ENCODE data around the gene SPATS2.
"Not testable (repeated sequence)": the region's sequence is repeated elsewhere in the genome, so short reads cannot be mapped to it uniquely, and the experiment has no call there.

The SPATS2 gene

DNA sequence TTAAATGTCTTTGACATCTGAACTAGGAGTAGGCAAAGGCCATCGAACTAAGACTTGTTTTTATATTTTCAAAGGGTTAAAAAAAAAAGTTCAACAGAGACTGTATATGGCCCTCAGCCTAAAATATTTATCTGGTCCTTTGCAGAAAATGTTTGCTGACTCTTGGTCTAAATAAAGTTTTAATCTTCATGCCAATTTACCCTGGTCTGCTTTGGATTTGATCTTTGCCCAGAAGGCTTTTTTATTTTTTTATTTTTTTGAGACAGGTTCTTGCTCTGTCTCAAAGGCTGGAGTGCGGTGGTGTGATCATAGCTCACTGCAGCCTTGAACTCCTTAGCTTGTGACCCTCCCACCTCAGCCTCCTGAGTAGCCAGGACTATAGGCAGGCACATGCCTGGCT is 47.1 kb downstream of the SPATS2 start:
- DNase-seq = no peak

GRCh38 chr12:49415521-49415970 is 48.3 kb downstream of the SPATS2 start:
- DNase-seq = no peak

DNA sequence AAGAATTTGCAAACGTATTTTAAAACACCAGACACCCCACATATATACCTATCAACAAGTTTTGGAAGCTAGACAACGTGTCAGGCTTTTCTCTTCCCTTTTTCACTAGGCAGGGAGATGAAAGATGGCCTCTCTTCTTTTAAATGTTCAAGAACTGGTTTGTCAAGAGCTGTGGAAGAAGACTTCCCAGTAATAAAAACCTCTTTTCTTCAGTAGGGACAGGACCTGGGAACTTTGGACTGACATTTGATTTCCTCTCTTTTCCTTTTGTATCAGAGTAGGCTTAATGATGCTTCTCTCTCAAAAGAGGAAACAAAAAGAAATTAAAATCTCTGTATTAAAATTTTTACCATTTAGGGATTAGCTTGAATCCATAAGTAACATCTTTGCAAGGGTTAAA is 49.6 kb downstream of the SPATS2 start:
- DNase-seq = no peak

- no peak for DNase-seq
These were observed 50.3 kb downstream of the SPATS2 start for GRCh38 chr12:49417558-49417957.

- no peak for DNase-seq
These were observed 53.3 kb downstream of the SPATS2 start for GRCh38 chr12:49420556-49420955.

GRCh38 chr12:49422114-49422513 is 54.9 kb downstream of the SPATS2 start:
- no peak for DNase-seq

DNA sequence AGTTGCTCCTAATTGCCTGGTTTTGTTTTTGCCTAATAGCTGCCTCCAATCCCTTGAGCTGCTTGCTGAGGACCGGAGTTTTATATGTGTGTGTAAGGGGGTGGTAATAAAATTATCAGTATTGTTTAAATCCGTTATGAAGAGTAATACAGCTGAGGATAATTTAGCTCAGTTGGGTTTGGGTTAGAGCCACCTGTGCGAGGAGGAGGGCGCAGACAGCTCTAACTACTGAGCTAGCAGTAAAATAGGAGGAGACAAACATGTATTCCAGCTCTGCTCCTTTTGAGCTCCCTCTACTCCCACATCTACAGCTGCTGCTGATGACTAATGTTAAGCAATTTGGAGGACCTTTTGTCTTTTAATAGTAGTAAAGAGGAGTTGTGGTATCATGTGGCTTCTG is 61.5 kb downstream of the SPATS2 start:
- no peak for DNase-seq

DNA sequence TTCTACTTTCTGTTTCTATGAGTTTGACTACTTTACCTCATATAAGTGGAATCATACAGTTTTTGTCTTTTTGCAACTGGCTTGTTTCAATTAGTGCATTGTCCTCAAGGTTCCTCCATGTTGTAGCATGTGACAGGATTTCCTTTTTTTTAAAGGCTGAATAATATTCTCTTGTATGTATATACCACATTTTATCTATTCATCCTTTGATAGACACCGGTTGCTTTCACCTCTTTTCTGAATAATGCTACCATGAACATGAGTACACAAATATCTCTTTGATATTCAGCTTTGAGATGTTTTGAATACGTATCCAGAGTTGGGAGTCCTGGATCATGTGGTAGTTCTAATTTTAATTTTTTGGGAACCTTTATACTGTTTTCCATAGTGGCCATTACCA is 65.4 kb downstream of the SPATS2 start:
- DNase-seq = no peak

DNA sequence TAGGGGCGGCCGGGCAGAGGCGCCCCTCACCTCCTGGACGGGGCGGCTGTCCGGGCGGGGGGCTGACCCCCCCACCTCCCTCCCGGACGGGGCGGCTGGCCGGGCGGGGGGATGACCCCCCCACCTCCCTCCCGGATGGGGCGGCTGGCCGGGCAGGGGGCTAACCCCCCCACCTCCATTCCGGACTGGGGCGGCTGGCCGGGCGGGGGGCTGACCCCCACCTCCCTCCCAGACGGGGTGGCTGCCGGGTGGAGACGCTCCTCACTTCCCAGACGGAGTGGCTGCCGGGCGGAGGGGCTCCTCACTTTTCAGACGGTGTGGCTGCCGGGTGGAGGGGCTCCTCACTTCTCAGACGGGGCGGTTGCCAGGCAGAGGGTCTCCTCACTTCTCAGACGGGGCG is 69.5 kb downstream of the SPATS2 start:
- not testable (repeated sequence) for DNase-seq

DNA sequence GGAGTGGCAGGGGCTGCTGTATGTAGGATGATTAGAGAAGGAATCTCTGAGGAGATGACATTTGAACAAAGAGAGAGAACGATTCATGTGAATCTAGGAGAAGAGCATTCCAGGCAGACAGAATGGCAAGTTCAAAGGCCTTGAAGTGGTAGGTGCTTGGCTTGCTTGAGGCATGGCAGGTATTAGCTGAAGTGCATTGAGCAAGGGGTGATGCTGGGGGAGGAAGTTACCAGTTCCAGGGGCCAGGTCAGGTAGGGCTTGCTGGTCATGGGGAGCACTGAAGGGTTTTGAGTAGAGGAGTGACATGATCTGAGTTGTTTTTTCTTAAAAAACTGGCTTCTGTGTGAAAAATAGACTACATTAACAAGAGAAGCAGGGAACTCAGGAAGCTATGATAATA is 71.8 kb downstream of the SPATS2 start:
- DNase-seq = no peak

DNA sequence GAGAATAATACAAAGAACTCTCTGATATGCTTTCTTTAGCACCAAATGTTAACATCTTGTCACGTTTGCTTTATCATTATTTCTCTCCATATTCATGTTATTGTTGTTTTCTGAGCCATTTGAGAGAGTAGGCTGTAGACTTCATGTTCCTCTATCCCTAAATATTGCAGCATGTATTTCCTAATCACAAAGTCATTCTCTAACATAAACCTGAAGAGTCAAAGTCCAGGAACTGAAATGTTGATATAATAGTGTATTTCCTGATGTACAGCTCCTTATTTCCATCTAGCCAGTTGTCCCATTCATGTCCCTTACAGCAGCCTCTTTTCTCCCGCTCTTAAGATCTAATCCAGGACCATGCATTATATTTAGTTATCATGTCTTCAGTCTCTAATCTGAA is 72.8 kb downstream of the SPATS2 start:
- DNase-seq = no peak

DNA sequence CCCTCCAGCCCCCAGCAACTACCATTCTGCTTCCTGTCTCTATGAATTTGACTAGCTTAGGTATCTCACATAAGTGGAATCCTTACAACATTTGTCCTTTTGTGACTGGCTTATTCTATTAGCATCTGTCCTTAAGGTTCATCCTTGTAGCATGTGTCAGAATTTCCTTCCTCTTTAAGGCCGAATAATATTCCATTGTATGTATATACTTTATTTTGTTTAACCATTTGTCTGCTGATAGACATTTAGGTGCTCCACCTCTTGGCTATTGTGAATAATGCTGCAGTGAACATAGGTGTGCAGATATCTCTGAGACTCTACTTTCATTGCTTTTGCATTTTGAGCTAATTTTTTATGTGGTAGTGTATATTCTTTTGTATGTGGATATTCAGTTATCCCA is 75.7 kb downstream of the SPATS2 start:
- DNase-seq = no peak

DNA sequence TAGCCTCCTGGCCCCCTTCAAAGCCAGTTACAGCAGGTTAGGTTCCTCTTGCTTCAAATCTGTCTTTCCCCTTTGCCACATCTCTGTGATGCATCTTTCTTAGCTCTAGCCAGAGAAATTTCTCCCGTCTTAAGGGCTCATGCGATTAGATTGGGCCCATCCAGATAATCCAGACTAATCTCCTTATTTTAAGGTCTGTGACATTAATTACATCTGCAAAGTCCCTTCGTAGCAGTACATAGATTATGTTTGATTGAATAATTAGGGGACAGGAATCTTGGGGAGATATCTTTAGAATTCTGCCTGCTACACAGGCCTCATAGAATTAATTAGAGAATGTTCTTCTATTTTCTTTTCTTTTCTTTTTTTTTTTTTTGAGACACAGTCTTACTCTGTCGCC is 79.3 kb downstream of the SPATS2 start:
- DNase-seq = no peak

- DNase-seq = no peak
These were observed 81.6 kb downstream of the SPATS2 start for GRCh38 chr12:49448858-49449257.

DNA sequence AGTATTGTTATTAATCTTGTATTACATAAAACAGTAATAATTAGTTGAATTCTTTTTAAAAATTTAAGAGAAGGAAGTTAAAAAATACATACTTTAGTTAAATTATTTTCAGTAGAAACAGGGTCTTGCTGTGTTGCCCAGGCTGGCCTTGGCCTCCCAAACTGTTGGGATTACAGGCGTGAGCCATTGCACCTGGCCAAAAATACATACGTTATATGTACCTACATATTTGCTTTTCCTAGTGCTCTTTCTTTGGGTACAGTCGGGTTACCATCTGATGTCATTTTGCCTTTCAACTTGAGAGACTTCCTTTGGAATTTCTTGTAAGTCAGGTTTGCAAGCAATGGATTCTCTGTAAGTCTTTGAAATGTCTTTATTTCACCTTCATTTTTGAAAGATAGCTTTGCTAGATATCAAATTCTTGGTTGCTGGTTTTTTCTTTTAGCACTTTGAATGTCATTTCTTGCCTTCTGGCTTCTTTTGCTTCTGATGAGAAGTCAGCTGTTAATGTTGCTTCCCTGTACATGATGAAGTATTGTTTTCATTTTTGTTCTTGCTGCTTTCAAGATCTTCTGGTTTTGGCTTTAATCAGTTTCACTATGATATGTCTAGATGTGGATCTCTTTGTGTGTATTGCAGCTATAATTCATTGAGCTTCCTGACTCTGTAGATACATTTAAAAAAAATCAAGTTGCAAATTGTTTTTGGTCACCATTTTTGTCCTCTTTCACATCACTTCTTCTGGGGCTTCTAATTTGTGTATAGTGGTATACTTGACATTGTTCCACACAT is 84.4 kb downstream of the SPATS2 start:
- no peak for DNase-seq

GRCh38 chr12:49455501-49455900 is 88.2 kb downstream of the SPATS2 start:
- no peak for DNase-seq

GRCh38 chr12:49456131-49456679 is 88.9 kb downstream of the SPATS2 start:
- DNase-seq = no peak

GRCh38 chr12:49458816-49459215 is 91.6 kb downstream of the SPATS2 start:
- no peak for DNase-seq

DNA sequence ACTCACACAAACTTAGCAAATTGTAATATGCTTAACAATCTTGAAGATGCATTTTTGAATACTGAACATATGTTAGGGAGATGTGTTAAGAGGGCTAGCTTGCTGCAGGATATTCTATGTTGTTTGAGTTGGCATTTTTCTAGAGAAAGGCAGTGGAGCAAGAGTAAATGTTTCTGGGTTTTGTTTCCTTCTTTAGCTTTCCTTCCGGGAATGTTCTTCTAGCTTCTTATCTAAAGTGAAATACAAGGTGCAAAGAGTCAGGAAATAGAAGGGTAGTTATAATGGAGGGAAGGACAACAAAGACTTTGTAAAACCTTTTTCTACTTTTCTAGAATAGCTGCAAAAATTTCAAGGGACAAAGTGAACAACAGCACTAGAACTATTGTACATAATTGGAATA is 94.0 kb downstream of the SPATS2 start:
- DNase-seq = no peak

DNA sequence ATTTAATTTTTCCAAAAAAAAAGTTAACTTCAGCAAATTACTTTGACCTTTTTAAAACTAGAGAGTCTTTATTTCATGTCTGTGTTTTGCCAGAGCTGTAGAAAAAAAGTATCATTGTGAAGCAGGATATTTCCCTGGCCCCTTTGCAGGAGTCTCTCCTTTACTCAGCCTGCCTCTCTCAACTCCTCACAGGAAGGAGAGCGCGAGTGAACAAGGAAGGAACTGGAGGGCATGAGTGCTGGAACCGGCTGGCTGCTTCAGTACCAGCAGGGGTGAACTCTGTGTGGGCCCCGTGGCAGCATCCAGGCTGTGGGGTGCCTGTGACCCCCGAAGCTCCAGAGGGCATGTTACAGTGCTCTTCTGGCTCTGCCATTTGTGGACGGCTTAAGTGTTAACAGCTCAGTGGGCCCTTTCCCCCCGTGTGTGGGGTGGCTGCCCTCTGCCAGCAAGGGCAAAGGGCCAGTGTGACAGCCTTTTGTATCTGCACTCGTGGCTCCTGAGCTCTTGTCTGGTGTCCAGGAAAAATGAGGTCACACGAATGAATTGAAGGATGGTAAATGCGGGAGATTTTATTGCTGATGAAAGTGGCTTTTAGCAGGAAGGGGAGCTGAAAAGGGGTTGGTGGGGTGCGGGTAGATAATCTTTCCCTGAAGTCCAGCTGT is 95.0 kb downstream of the SPATS2 start:
- DNase-seq = no peak

GRCh38 chr12:49465132-49465531 is 97.9 kb downstream of the SPATS2 start:
- no peak for DNase-seq

GRCh38 chr12:49470986-49471385 is 103.7 kb downstream of the SPATS2 start:
- DNase-seq = no peak

GRCh38 chr12:49471557-49471956 is 104.3 kb downstream of the SPATS2 start:
- DNase-seq = no peak

DNA sequence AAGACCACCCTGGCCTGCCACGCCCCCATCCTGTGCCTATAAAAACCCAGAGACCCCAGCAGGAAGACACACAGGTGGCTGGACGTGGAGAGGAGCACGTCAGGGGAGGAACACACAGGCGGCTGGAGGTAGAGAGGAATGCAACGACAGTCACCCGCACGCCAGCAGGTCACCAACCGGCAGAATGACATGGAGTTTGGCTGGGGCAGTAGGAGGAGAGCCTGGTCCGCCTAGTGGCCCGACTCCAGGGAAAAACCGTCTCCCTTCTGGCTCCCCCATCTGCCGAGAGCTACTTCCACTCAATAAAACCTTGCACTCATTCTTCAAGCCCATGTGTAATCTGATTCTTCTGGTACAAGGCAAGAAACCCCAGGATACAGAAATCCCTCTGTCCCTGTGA is 108.8 kb downstream of the SPATS2 start:
- no peak for DNase-seq

All from DMS79 treated with DMSO at 0.1 percent for 48 hours (cell line).